Endothelial cell of umbilical vein (primary cell): ENCODE measurements around the gene SURF1. TPM values are rescaled to one million over a fixed set of nuclear protein-coding genes. Genes with fewer than 3 reads are reported as not detected.

ENCODE experiments used
- BruUV-seq: library from RNA; stranded (reverse); fragments of 400-500 nt; replicated peaks from 2 replicates; lab custom pipeline; 2021; lab: Mats Ljungman, UMichigan
- CTCF ChIA-PET: fragments of 300-600, 350-600 bp; sonication (Branson Sonifier 250); formaldehyde crosslinking; loops from one replicate; lab custom pipeline; 2021; ENCODE audit warnings: antibody characterized with exemption, inconsistent platforms; lab: Charles Lee
- POLR2A ChIA-PET: fragments of 300-600, 350-600 bp; sonication (Branson Sonifier 250); formaldehyde crosslinking; loops from one replicate; lab custom pipeline; 2021; ENCODE audit warnings: antibody characterized with exemption, inconsistent platforms; lab: Charles Lee
- DNase-seq: peaks from one replicate; pipeline ENCODE4 v3.0.0-alpha.2; 2011; ENCODE audit warnings: low read depth, low spot score
- FAIRE-seq: peaks from 2 replicates; lab custom pipeline; 2011; peaks lifted over from hg19 to GRCh38; lab: Jason Lieb, UNC
- H2AFZ ChIP-seq: 2 replicates; pipeline ENCODE4 v1.6.0; 2012; ENCODE audit warnings: low read depth, low read length, control low read depth, inconsistent platforms
- H3K27ac ChIP-seq: 2 replicates; pipeline ENCODE4 v1.5.1; 2011; ENCODE audit warnings: low read depth, mild to moderate bottlenecking, control low read depth, low read length, moderate library complexity; ENCODE audit not compliant: insufficient read depth
- H3K27me3 ChIP-seq, 2 experiments: 2 replicates each; pipeline versions ENCODE4 v1.6.0 to v1.6.1; 2011; ENCODE audit warnings: low read length in 2 of 2, mixed read lengths in 1 of 2; ENCODE audit not compliant: control insufficient read depth in 2 of 2, insufficient read depth in 2 of 2
- H3K36me3 ChIP-seq, 2 experiments: 2 replicates in 1 of 2; 3 replicates in 1 of 2; pipeline ENCODE4 v1.5.1; 2011; ENCODE audit warnings: low read length in 2 of 2, mild to moderate bottlenecking in 1 of 2, moderate library complexity in 1 of 2; ENCODE audit not compliant: control insufficient read depth in 2 of 2, insufficient read depth in 2 of 2; ENCODE audit errors: extremely low read depth in 1 of 2
- H3K4me1 ChIP-seq: 3 replicates; pipeline ENCODE4 v1.5.1; 2011; ENCODE audit warnings: mild to moderate bottlenecking, low read length; ENCODE audit not compliant: control insufficient read depth, insufficient read depth; ENCODE audit errors: extremely low read depth
- H3K4me2 ChIP-seq: 2 replicates; pipeline ENCODE4 v1.6.1; 2011; ENCODE audit warnings: low read length, control low read depth, mixed read lengths; ENCODE audit not compliant: insufficient read depth
- H3K4me3 ChIP-seq, 3 experiments: fragments of 200-600 bp in 1 of 3; sonication (generic), shearing (Covaris generic) in 1 of 3; replicated peaks in 1 of 3; 2 replicates each; pipeline ENCODE4 v1.5.1; 2011 to 2016; ENCODE audit warnings: control low read depth in 3 of 3, low read length in 3 of 3, mild to moderate bottlenecking in 2 of 3, inconsistent platforms in 1 of 3, low read depth in 1 of 3, moderate library complexity in 1 of 3; ENCODE audit not compliant: insufficient read depth in 1 of 3
- H3K79me2 ChIP-seq: 2 replicates; pipeline ENCODE4 v1.6.0; 2012; ENCODE audit warnings: low read length, inconsistent platforms; ENCODE audit not compliant: control insufficient read depth, insufficient read depth
- H3K9ac ChIP-seq: replicated peaks from 2 replicates; pipeline ENCODE3; 2011; ENCODE audit warnings: low read length, control low read depth; ENCODE audit not compliant: insufficient read depth; ENCODE audit errors: extremely low read depth
- H3K9me1 ChIP-seq: replicated peaks from 3 replicates; pipeline ENCODE4 v1.6.0; 2011; ENCODE audit warnings: mild to moderate bottlenecking, low read length; ENCODE audit not compliant: control insufficient read depth, insufficient read depth; ENCODE audit errors: extremely low read depth
- H3K9me3 ChIP-seq: replicated peaks from 2 replicates; pipeline ENCODE4 v1.5.1; 2012; ENCODE audit warnings: low read length, inconsistent platforms; ENCODE audit not compliant: control insufficient read depth, insufficient read depth
- H4K20me1 ChIP-seq: replicated peaks from 2 replicates; pipeline ENCODE3; 2011; ENCODE audit warnings: mild to moderate bottlenecking, low read length; ENCODE audit not compliant: control insufficient read depth, insufficient read depth; ENCODE audit errors: extremely low read depth
- CTCF ChIP-seq, 2 donors: IDR thresholded peaks; 1 replicate in 1 of 2; 2 replicates in 1 of 2; pipeline ENCODE4 v1.5.1; 2011; ENCODE audit warnings: low read length in 2 of 2, mild to moderate bottlenecking in 2 of 2, moderate library complexity in 2 of 2, control low read depth in 1 of 2, inconsistent platforms in 1 of 2, low read depth in 1 of 2; ENCODE audit not compliant: insufficient read depth in 1 of 2; ENCODE audit errors: extremely low read depth in 1 of 2
- EZH2 ChIP-seq: IDR thresholded peaks from 2 replicates; pipeline ENCODE4 v1.6.1; 2012; ENCODE audit warnings: borderline replicate concordance, low read depth, mild to moderate bottlenecking, moderate library complexity, low read length, inconsistent platforms; ENCODE audit not compliant: severe bottlenecking
- FOS ChIP-seq: IDR thresholded peaks from 2 replicates; pipeline ENCODE4 v1.6.1; 2011; ENCODE audit warnings: mild to moderate bottlenecking, low read length, moderate library complexity, borderline replicate concordance; ENCODE audit not compliant: insufficient read depth
- MAX ChIP-seq: IDR thresholded peaks from 2 replicates; pipeline ENCODE4 v1.6.1; 2011; ENCODE audit not compliant: insufficient read depth, insufficient read length
- MYC ChIP-seq: IDR thresholded peaks from one replicate; pipeline ENCODE4 v1.6.1; 2011; ENCODE audit warnings: mild to moderate bottlenecking, low read depth, low read length
- POLR2A ChIP-seq: IDR thresholded peaks from 2 replicates; pipeline ENCODE4 v1.6.1; 2012; ENCODE audit warnings: low read depth, mild to moderate bottlenecking, control low read depth, low read length
- dilution Hi-C: fragments of 300-500 bp; cut with MboI; formaldehyde crosslinking; loops from one replicate; pipeline ENCODE4 v1.15.0; 2019; ENCODE audit warnings: low sequenced_read_pairs; ENCODE audit not compliant: extremely low pct_ligation_motif_present
- intact Hi-C: fragments of 100-400 bp; cut with micrococcal nuclease; formaldehyde crosslinking; loops from one replicate; pipeline ENCODE4 v1.10.0; 2022
- polyA plus RNA-seq, 4 experiments: library from polyadenylated mRNA; depleted of rRNA in 3 of 4; stranded (reverse) in 3 of 4; unstranded in 1 of 4; fragments of >200 nt; gene quantifications; 2 replicates each; pipeline versions ENCODE4 v1.2.1 to v1.2.3, GENCODE V29; 2011 to 2012; ENCODE audit warnings: missing spikeins in 1 of 4
- total RNA-seq: library from RNA; stranded (reverse); gene quantifications from 2 replicates; pipeline ENCODE4 v1.2.3, GENCODE V29; 2021

Gene SURF1
- total and polyA plus RNA-seq, 2 donors (not counting 3 experiments of a cell fraction or from before 2014, with no cell fraction given): 22.8 to 27.1 TPM

GRCh38 chr9:133374612-133375115 lies 18.4 kb upstream of the SURF1 start:
- H3K9me1 ChIP-seq: no peaks in the 10 kb centered on the region
- no peak for TF ChIP-seq CTCF (IDR thresholded peaks at IDR 0.05; ENCODE audit: extremely low read depth in 1 of 2, insufficient read depth in 1 of 2, low read depth in 1 of 2, low read length in 2 of 2)
- no peak for TF ChIP-seq MAX
- peak; percentile 77 for TF ChIP-seq FOS
- TF ChIP-seq EZH2: no peak
- TF ChIP-seq POLR2A: no peak
- no peak for TF ChIP-seq MYC
- no TSS peak for BruUV-seq
- H3K79me2 ChIP-seq: peaks cover 61% of the 10 kb centered on the region
- CTCF ChIA-PET: interaction anchor here (1.0 to 1.9 kb wide), 5 partner anchors 8 to 112 kb away, joined by 3 to 5 read pairs (median 3); no protein-coding TSS in a partner anchor
- H3K27me3 ChIP-seq: no peaks in the 10 kb centered on the region
- peak overlapping the region; percentile 40 to 99 (median 99) for H3K4me3 ChIP-seq
- peak overlapping the region; percentile 85 for H3K27ac ChIP-seq
- H2AFZ ChIP-seq: no peak overlapping the region
- peaks cover 10% of the 10 kb centered on the region for H3K4me1 ChIP-seq
- intact Hi-C loops: loop anchor here (1.0 kb wide), 1 partner anchor 18 kb away; the partner anchor contains the start of genes SURF1 and SURF2
- H4K20me1 ChIP-seq: peaks cover 2% of the 10 kb centered on the region
- no peak for DNase-seq
- H3K9me3 ChIP-seq: no peaks in the 10 kb centered on the region
- peaks cover 7 to 21% of the 10 kb centered on the region in 2 experiments for H3K36me3 ChIP-seq
- dilution Hi-C loops: no loop called here
- H3K4me2 ChIP-seq: peak overlapping the region; percentile 90
- H3K9ac ChIP-seq: peak overlapping the region; percentile 97
- POLR2A ChIA-PET: interaction anchor here (1.2 to 1.5 kb wide), 2 partner anchors 27 to 104 kb away, joined by 3 to 6 read pairs; partner anchors contain the start of genes MED22, RPL7A and SLC2A6
- no peak for FAIRE-seq
